HG02943 (cell line): ENCODE data around the gene SLC6A12.
"Not testable (repeated sequence)": the region's sequence is repeated elsewhere in the genome, so short reads cannot be mapped to it uniquely, and the experiment has no call there.

Source experiments
- ATAC-seq: cut with Tn5 transposase; IDR thresholded peaks from one replicate; pipeline ENCODE4 v1.9.1; 2021; ENCODE audit warnings: mild to moderate bottlenecking, low read depth, moderate library complexity; ENCODE audit not compliant: unreplicated experiment

The SLC6A12 gene

GRCh38 chr12:235967-236366, 22.0 kb upstream of the SLC6A12 start:
- not testable (repeated sequence) for ATAC-seq

GRCh38 chr12:234891-235415, 21.0 kb upstream of the SLC6A12 start:
- no peak for ATAC-seq

DNA sequence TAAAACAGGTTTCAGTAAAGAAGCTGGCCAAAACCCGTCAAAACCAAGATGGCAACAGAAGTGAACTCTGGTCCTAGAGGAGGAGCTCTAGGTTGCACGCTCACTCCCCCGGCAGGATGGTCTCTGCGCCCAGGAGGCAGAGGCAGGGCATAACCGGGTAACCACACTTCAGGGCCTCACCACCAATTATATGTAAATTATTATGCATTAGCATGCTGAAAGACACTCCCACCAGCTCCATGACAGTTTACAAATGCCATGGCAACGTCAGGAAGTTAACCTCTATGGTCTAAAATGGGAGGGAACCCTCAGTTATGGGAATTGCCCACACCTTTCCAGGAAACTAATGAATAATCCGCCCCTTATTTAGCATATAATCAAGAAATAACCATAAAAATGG, 20.1 kb upstream of the SLC6A12 start:
- ATAC-seq, result no peak

DNA sequence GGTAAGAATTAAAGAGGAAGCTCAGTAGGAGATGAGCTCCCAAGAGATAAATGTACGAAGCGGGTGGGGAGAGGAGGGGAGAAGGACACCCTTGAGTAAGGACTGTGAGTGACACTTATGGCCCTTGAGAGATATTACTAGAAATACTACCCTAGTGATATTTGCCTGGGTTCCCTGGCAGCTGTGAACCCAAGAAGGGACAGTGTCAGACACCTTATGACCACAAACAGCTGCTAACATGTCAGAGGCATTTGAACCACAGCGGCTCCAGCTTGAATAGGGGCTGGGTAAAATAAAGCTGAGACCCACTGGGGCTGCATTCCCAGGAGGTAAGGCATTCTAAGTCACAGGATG, 19.6 kb upstream of the SLC6A12 start:
- no peak for ATAC-seq

GRCh38 chr12:232731-233614, 19.0 kb upstream of the SLC6A12 start:
- ATAC-seq, result no peak

DNA sequence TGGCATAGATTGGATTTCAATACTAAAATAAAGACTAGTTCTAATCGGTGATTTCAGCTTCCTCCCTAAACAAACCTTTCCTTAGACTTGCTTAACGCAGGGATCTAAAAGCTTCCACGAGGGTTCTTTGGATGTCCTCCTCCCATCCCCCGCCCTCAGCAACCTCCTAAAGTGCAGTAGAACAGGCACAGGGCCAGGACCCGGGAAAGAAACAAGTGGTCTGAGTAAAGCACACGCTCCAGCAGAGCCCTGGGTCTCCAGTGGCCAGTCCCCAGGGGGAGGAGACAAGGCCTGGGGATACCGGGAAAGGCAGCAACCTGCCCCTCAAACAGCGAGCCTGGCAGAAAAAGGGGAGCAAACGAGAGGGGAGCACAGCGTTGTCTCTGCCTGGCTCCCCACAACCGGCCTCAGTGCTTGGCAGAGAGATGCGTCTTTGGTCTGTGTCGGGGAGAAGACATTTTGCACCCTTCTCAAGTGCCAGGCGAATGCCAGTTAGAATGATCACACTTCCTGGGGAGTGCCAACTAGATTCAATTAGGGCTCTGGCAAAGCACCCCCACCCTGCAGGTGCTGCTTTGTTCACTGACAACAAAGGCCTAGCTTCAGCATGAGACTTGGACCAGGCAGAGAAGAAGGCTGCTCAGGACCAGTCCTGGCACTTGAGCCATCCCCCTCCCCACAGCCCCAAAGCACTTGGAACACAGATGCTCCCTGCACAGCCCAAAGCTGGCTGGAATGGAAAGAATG, 17.1 kb upstream of the SLC6A12 start:
- no peak for ATAC-seq

- no peak for ATAC-seq
Measured at GRCh38 chr12:229441-230191, 15.7 kb upstream of the SLC6A12 start.

DNA sequence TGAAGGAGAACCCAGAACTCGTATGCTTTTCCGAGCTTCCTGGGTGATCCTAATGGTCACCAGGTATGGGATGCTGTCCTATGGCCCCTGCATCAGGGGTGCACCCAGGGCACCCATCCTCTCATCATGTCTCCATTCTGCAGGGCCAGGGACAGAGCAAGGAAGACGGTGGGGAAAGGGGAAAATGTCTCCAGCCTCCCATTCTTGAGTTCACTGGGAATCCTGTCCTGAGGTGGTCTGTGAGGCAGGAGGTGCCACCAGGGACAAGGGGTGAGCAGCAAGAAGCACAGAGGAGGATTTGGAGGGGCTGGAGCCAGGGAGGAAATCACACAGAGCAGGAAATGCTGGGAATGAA, 14.9 kb upstream of the SLC6A12 start:
- ATAC-seq, result no peak

- ATAC-seq, result no peak
Measured at GRCh38 chr12:227923-228845, 14.2 kb upstream of the SLC6A12 start.

- no peak for ATAC-seq
Measured at GRCh38 chr12:227286-227915, 13.4 kb upstream of the SLC6A12 start.

GRCh38 chr12:226401-226800, 12.4 kb upstream of the SLC6A12 start:
- no peak for ATAC-seq

DNA sequence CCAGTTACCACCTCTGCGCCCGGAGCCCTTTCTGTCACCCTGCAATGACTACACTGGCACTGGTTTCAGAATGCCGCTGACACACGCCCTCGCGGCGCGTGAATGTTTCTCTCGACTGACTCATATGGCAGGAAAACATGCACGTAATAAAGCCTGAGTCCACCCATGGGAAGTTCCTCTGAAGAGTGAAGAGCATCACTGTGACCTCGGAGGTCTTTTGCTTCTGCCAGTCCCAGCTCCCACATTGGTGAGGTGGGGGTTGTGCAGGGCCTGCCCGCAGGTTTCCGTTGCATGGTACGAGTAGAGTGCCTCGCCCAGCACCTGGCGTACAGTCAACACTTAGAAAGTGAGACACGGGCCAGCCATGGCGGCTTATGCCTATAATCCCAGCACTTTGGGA, 11.1 kb upstream of the SLC6A12 start:
- no peak for ATAC-seq

DNA sequence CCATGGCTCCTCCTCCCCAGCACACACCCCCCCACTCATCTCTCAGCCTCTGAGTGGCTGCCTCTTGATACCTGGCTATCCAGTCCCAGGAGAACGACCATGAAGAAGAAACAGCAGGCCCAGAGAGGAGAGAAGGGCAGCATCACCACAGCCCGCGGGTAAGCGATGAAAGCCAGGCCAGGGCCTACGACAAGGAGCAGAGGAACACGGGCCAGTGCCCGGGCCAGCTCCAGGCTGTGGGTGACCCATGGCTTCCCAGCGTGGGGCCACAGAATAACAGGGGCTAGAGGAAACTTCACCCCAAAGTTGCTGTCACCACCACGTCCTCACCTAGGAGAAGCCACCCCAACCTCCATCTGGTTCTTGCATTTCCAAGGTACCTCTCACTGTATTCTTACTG, 10.4 kb upstream of the SLC6A12 start:
- ATAC-seq, result no peak

DNA sequence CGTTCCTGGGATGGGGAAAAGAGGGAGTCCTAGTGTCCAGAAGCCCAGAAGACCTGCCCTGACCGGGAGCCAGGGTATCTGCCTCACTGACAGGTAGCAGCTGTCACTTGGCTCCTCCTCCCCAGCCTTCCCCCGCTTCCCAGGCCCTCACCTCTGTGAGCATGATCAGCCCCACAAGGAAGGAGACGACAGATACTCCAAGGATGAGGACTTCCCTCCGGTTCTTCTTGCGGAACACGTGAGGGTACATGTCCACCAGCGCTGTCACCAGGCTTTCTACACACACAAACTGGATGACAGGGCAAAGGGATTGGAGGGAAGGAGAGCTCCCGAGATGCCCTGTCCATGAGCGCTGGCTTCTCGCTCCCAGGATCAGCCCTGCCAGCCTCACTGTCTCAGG, 9.9 kb upstream of the SLC6A12 start:
- ATAC-seq, result no peak

GRCh38 chr12:221736-222135, 7.8 kb upstream of the SLC6A12 start:
- no peak for ATAC-seq

- ATAC-seq, result no peak
Measured at GRCh38 chr12:220946-221550, 7.1 kb upstream of the SLC6A12 start.

DNA sequence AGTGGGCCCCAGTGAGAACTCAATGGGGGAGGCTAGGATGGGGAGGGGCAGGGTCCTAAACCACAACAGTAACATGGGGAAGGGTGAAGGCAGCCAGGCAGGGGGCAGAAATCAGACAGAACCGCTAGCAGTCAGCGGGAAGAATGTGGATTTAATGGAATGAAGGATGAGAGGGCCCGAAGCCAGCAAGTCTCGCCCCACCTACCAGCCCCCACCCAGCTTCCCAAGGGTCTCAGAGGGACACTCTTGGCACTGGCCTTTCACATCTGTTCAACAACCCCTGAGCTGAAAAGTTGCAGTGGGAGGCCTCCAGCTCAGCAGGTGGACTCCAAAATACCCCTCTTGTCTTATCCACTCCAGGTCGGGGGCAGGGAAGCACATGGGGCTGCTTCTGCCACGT, 6.5 kb upstream of the SLC6A12 start:
- ATAC-seq, result no peak

DNA sequence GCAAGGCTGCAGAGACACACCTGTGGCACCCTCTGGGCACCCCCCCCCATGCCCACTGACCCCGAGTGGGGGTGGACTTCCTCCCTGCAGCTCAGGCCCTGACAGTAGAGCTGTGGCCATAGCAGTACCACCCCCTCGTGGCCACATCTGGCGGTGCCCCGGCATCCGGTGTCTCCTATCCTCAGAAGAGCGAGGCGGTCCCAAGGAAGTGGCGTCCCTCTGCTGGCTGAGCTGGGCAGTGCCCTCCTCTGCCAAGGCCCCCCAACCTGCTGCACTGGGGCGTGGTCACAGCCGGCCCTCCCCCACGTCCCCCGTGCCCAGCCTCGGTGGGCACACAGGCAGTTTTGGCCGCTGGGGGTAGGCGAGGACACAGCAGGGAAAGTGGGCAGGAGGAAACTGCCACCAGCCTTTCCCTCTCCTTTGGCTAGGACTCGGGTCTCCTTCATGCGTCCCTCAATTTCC, 6.0 kb upstream of the SLC6A12 start:
- no peak for ATAC-seq
